ENCODE measurements around the gene FMNL2.

- TF ChIP-seq EZH2phosphoT487 (IDR thresholded peaks at IDR 0.05; ENCODE audit: unreplicated experiment) (no peak), CTCF (conservative IDR thresholded peaks at IDR 0.05; ENCODE audit: low read depth in 2 of 2) (no peak), EZH2 (IDR thresholded peaks at IDR 0.05; ENCODE audit: low read depth, unreplicated experiment) (no peak)
Measured at GRCh38 chr2:152558158-152558984, 223.4 kb downstream of the FMNL2 start.
